WTC11 (cell line): ENCODE results near the gene AKR1C2.

ENCODE experiments used
- AR ChIP-seq: fragments of 250-450 bp; sonication (Bioruptor Pico); IDR thresholded peaks from 2 replicates; pipeline ENCODE4 v1.9.0; 2021; ENCODE audit warnings: mild to moderate bottlenecking
- CTCF ChIP-seq: fragments of 200-600 bp; IDR thresholded peaks from 2 replicates; pipeline ENCODE4 v1.8.0; 2022; ENCODE audit warnings: antibody characterized with exemption
- E2F1 ChIP-seq: sonication (generic); formaldehyde crosslinking; IDR thresholded peaks from 2 replicates; pipeline ENCODE4 v1.8.0; 2022; ENCODE audit warnings: mild to moderate bottlenecking, missing genetic modification reagents
- ETV6 ChIP-seq: sonication (generic); formaldehyde crosslinking; IDR thresholded peaks from 2 replicates; pipeline ENCODE4 v1.8.1; 2022; ENCODE audit warnings: mild to moderate bottlenecking, missing genetic modification reagents
- FOXP4 ChIP-seq: sonication (generic); formaldehyde crosslinking; IDR thresholded peaks from 2 replicates; pipeline ENCODE4 v1.8.0; 2022; ENCODE audit warnings: mild to moderate bottlenecking, missing genetic modification reagents
- GABPB1 ChIP-seq: sonication (generic); formaldehyde crosslinking; IDR thresholded peaks from 2 replicates; pipeline ENCODE4 v1.8.1; 2023; ENCODE audit warnings: mild to moderate bottlenecking, missing genetic modification reagents
- MAX ChIP-seq: sonication (generic); formaldehyde crosslinking; IDR thresholded peaks from 2 replicates; pipeline ENCODE4 v1.8.0; 2022; ENCODE audit warnings: mild to moderate bottlenecking, missing genetic modification reagents
- NR1H2 ChIP-seq: sonication (generic); formaldehyde crosslinking; IDR thresholded peaks from 2 replicates; pipeline ENCODE4 v1.9.0; 2021; ENCODE audit warnings: mild to moderate bottlenecking, moderate library complexity, missing genetic modification reagents
- SP1 ChIP-seq: sonication (generic); formaldehyde crosslinking; conservative IDR thresholded peaks from 2 replicates; pipeline ENCODE4 v1.8.1; 2022; ENCODE audit warnings: missing genetic modification reagents

- TF ChIP-seq CTCF: no peak
- no peak for TF ChIP-seq FOXP4 (CRISPR knock-in tag)
- no peak for TF ChIP-seq MAX
- no peak for TF ChIP-seq GABPB1 (CRISPR knock-in tag)
- TF ChIP-seq NR1H2: no peak
- no peak for TF ChIP-seq AR (CRISPR knock-in tag)
- TF ChIP-seq SP1: no peak
- TF ChIP-seq ETV6 (CRISPR knock-in tag): no peak
- no peak for TF ChIP-seq E2F1 (CRISPR knock-in tag)
Observed at GRCh38 chr10:4944841-4945240, 58.8 kb downstream of the AKR1C2 start.
